GM20431 (cell line): ENCODE data around the gene SIGMAR1.

Experiments used
- in situ Hi-C: fragments of 300-500 bp; cut with MseI, MboI; formaldehyde crosslinking; loops from one replicate; pipeline ENCODE4 v1.15.0; 2020; ENCODE audit warnings: low sequenced_read_pairs; ENCODE audit not compliant: unreplicated experiment

SIGMAR1 gene

GRCh38 chr9:34637356-34638137 is at the start of gene SIGMAR1:
TSS of gene SIGMAR1 (minus strand) at chr9:34637787. CDS start at chr9:34637697, 90 bp downstream.
- in situ Hi-C loops: no loop called here

- in situ Hi-C loops: loop anchor here (25.0 kb wide), 1 partner anchor 101 kb away; no protein-coding TSS in a partner anchor
Measured at GRCh38 chr9:34686732-34687131, 49.1 kb upstream of the SIGMAR1 start.

DNA sequence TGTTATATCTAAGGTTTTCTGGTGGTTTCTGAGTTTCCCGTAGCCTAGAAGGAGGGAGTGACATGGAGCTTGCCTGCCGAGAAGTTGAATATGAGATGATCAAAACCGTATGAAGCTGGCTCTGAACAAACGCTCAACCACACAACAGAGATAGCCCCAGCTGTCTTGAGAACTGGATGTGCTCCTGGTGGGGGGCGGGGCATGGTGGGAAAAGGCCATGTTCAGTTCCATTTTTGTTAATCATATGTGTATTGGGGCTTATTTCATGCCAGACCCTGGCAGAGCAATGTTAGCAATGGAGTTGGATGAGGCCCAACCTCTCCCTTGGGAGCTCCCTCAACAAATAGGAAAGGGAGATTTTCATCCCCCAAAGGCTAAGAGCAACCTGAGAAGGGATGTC is 48.6 kb upstream of the SIGMAR1 start:
- in situ Hi-C loops: loop anchor here (25.0 kb wide), 1 partner anchor 101 kb away; no protein-coding TSS in a partner anchor

GRCh38 chr9:34685591-34685990 is 48.0 kb upstream of the SIGMAR1 start:
- in situ Hi-C loops: loop anchor here (25.0 kb wide), 1 partner anchor 102 kb away; no protein-coding TSS in a partner anchor

- in situ Hi-C loops: loop anchor here (25.0 kb wide), 1 partner anchor 102 kb away; no protein-coding TSS in a partner anchor
Measured at GRCh38 chr9:34684816-34685215, 47.2 kb upstream of the SIGMAR1 start.

DNA sequence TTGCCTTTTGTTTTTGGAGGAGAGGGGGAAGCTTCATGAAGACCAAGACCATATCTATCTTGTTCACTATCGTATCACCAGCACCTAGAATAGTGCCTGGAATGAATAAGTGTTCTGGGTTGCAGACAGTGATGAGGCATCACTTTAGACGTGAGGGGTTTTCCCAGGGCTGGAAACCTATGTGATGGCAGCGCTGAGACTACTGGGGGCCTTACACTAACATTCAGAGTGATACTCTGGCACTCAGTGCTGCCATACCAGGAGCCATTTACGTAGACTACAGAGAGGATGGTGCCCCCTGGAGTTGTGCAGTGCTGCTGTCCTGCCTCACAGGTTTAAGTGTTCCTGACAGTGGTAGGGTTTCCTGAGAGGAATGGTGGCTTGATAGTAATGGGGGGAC is 46.6 kb upstream of the SIGMAR1 start:
- in situ Hi-C loops: loop anchor here (25.0 kb wide), 1 partner anchor 103 kb away; no protein-coding TSS in a partner anchor

DNA sequence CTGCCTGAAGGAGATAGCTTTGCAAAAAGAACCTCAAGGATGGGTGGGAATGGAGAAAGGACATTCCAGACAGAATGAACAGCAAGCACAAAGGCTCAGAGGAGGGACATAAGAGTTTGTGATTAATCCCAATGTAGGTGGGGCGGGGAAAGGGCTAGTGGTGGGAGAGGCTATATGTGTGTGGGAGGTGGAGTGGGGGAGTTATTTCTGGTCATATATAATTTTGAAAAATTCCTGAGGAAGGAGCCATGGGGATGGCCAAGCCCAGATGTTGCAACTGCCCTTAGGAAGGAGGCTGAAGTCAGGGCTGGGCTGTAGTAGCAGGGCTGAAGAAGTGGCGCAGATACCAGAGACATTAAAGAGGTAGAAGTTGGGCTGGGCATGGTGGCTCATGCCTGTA is 38.3 kb upstream of the SIGMAR1 start:
- in situ Hi-C loops: loop anchor here (25.0 kb wide), 1 partner anchor 111 kb away; no protein-coding TSS in a partner anchor

GRCh38 chr9:34675048-34675714 is 37.6 kb upstream of the SIGMAR1 start:
- in situ Hi-C loops: loop anchor here (25.0 kb wide), 1 partner anchor 112 kb away; no protein-coding TSS in a partner anchor

DNA sequence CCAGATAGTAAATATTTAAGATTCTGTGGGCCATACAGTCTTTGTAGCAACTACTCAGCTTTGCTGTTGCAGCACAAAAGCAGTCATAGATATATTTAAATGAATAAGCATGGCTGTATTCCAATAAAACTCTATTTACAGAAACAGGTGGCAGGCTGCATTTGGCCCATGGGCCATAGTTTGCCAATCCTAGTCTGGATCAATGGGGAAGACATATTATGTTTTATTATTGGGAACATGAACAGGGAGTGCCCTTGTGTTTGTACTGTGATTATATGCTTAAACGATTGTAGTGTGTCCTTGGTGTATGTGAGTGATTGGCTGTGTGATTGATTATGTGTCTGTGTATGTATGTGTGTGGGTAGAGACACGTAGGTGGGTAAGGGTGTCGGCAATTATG is 36.9 kb upstream of the SIGMAR1 start:
- in situ Hi-C loops: no loop called here

DNA sequence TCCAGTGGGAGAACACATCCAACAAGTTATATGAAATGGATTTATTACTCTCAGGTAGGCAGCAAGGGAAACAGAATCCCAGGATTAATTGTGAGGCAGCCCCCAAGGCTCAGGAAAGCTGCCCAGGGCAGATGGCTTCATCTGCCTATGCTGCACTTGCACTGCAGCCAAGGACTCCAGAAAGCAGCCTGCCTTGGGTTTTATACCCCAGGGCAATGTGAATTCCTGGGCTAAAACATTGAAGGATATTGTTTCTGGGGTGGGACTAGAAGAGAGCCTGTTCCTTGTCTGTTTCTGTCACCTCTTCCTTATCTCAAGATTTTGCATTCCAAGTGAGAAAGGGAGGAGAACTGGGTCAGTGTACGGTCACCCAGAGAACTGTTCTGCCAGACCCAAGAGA is 33.7 kb upstream of the SIGMAR1 start:
- in situ Hi-C loops: no loop called here

- in situ Hi-C loops: no loop called here
Measured at GRCh38 chr9:34669809-34670562, 32.4 kb upstream of the SIGMAR1 start.

- in situ Hi-C loops: no loop called here
Measured at GRCh38 chr9:34665381-34666250, 28.0 kb upstream of the SIGMAR1 start.

- in situ Hi-C loops: no loop called here
Measured at GRCh38 chr9:34665067-34665380, 27.4 kb upstream of the SIGMAR1 start.

DNA sequence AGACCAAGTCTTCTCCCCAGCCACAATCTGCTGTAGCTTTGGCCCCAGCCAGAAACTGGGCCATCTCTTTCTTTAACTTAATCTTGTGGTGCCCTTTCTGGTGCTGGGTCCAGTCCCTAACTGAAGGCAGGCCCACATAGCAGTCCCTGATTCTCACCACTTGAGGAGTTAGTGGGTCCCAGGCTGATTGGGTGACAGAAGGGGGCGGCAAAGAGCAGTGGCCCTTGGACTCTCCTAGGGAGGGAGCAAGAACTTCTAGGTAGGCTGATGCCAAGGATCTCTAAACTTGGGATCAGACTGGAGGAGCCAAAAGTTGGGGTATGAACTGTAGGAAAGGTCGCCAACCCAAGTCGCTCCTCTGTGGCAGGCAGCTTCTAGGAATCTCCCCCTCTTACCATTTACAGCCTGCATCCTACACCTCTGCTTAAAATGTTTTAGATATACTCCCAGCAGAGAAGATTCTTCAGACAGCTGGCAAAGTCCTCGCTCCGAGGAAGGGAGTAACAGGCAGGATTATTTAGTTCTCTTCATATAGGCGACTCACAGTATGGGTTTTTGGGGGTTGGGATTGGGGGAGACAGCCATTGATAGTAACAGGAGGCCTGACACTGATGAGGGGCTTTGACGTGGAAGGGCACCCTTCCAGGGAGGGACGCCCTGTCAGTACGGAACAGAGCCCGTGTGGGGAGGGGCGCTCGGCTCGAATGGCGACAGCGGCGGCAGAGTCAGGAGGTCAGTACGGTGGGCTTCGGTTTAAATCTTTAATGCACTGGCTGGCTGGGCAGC is 26.9 kb upstream of the SIGMAR1 start:
- in situ Hi-C loops: no loop called here

DNA sequence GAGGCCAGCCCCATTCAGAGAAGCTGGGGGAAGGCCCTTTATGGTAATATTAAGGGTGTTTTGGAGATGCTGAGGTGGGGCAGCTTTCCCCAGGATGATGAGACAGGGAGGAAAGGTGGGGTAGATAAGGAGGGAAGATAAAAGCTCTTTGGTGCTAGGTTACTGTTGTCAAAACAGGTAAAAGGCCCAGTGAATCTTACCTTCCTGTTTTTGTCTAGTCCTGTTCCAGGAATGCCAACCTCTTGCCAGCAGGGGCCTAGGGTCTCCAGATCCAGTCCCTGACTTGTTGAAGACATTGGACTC is 25.7 kb upstream of the SIGMAR1 start:
- in situ Hi-C loops: no loop called here

DNA sequence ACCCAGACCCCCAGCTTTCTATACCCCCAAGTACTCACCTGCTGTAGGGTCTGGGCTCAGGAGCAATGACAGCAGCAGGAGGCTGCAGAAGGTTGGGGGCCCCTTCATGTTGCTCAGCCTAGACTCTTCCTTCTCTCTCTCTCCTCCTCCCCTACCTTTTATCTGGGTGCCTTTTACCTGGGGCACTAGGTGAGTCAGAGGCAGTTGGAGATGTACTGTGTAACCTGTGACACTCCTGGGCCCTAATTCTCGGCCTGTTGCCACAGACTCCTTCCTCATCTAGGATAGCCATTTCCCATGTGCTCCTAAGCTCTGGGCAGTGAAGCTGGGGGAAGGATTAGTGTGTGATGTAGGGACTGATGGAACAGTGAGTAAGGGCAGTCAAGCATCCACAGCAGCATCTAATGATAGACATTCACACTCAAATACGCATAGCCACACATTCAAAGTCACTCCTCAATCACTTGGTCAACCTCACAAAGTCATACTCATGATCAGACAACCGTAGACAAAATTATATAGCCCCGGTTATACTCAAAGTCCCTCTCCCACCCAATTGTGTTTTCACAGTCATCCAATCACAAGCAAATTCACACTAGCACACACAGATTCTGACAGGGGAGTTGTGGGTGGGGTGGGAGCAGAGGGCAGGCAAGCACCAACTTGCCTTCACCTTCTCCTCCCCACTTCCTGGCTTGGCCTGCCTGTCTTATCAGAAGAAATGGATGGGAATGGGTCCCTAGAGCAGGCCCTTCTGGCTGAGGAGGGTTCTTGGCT is 25.1 kb upstream of the SIGMAR1 start, which contains the start of gene CCL27:
TSS of gene CCL27 (minus strand) at position 132 of the 777 bp plus-strand sequence. CDS start at position 108, 24 bp downstream.
- in situ Hi-C loops: no loop called here

GRCh38 chr9:34659592-34660253 is 22.1 kb upstream of the SIGMAR1 start:
- in situ Hi-C loops: no loop called here

DNA sequence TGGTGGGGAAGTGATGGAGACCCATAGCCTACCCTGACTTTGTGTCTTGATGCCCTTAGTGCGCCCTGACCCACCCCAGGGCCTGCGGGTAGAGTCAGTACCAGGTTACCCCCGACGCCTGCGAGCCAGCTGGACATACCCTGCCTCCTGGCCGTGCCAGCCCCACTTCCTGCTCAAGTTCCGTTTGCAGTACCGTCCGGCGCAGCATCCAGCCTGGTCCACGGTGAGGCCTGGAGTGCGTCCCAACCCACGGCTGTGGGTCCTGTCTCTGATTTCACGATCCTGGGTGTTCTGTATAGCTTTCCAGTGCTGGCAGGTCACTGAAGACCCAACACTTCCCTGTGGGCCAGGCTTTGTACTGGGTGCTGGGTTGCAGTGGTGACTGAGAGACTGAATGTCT is 20.9 kb upstream of the SIGMAR1 start:
- in situ Hi-C loops: no loop called here
